Posterior cingulate gyrus (tissue), 11 donors: ENCODE data around the gene ARHGAP22.
A peak's percentile ranks its signal among the peaks of the same experiment; 100 is the strongest.

ENCODE experiments used
- DNase-seq, 10 donors: peaks; one replicate each; pipeline versions ENCODE4 v3.0.0 to v3.0.0-alpha.2; 2020 to 2021; ENCODE audit warnings: mixed read lengths in 3 of 10
- intact Hi-C: fragments of 100-400 bp; cut with DNase I; formaldehyde crosslinking; loops from one replicate; pipeline ENCODE4 v1.15.1; 2023

Gene ARHGAP22

DNA sequence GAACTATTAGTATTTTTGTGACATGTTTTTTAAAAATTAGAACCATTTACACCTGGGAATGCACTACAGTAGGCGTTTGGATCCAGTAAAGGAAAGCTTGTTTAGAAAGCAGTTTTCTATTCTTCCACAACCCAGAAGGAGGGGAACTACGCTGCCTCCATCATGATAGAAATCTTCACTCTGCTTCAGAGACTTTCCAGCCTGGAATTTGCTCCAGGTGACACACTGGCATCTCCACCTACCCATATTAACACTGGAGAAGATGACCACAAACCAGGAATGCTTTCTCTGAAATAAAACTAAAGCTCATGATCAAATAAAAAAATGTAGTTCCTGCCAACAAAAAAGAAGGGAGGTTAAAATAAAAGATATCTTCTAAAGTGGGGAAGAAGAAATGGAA lies 66.3 kb downstream of the ARHGAP22 start:
- DNase-seq: no peak
- intact Hi-C loops: no loop called here

GRCh38 chr10:48536916-48537890 lies 67.7 kb downstream of the ARHGAP22 start:
- intact Hi-C loops: no loop called here
- DNase-seq: no peak

GRCh38 chr10:48536156-48536500 lies 68.7 kb downstream of the ARHGAP22 start:
- DNase-seq: no peak
- intact Hi-C loops: no loop called here

- intact Hi-C loops: no loop called here
- DNase-seq: no peak
Measured at GRCh38 chr10:48535416-48536155, 69.3 kb downstream of the ARHGAP22 start.

DNA sequence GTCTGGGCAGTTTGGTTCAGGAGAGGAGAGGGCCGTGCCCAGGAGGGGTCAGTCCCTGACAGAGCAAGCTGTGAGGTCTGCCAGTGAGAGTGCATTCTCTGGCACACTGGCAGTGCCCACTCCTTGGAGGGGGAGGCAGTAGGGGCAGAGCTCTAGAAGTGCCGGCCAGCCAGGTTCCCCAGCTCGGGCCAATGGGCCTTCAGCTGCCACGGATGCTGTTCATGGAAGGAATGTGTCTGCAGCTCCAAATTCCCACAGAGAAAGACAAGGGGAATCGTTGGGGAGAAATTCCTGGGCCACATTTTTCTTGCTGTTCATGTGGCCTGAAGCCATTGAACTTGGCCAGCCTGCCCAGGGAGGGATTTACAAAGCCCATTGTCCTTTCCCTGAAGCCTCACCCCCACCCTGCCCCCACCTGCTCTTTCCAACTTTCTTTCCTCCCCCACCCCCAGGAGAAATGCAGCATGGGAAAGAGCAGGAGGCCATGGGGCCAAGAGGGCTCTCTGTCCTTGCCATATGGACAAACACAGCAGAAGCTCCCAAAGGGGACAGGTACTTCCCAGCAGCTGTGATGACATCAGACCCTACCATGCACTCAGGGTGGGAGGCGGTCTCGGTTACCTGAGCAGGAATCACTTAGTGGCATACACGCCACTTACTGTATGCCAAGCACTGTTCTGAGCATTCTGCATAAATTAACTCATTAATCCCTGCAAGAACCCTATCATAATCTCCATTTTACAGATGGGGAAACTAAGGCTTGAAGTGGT lies 70.7 kb downstream of the ARHGAP22 start:
- peak in 1 of 10 donors; percentile 82 for DNase-seq
- intact Hi-C loops: no loop called here

DNA sequence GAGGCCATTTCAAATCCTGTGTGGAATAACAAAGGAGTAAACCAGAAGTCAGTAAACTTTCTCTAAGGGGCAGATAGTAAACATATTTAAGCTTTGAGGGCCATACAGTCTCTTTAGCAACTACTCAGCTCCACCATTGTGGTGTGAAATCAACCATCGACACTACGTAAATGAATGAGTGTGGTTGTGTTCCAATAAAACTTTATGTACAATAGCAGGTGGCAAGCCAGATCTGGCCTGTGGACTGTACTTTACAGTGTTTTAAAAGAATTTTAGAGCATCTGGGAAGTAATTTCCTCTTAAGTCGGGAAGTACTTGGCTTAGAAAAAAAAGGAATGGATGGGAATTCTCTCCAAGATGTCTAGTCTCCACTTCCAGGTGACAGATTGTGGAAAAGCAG lies 71.3 kb downstream of the ARHGAP22 start:
- no peak for DNase-seq
- intact Hi-C loops: no loop called here

GRCh38 chr10:48531486-48531885 lies 73.4 kb downstream of the ARHGAP22 start:
- intact Hi-C loops: no loop called here

GRCh38 chr10:48529331-48529730 lies 75.5 kb downstream of the ARHGAP22 start:
- intact Hi-C loops: no loop called here

More at GRCh38 chr10:48531486-48531885, 73.4 kb downstream of the ARHGAP22 start:
- DNase-seq: no peak

DNA sequence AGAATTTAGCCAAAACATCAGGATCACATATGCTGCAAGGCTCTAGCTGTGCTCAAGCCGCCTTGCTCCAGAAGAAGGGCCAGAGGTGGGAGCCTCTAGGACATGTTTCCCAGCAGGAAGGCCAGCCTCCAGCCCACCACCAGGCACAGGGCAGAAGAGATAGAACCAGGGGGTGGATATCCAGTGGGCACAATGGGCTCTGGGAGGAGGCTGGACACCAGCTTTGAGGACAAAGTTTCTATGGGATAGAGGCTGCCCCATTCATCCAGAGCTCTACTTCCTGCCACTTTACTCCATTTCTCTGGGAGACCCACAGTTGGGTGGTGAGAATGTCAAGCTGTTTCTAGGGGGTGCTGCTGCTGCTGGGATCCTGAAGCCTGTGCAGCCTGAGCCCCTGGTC lies 77.1 kb downstream of the ARHGAP22 start:
- DNase-seq: peak in 1 of 10 donors; percentile 55
- intact Hi-C loops: loop anchor here (1.0 kb wide), 1 partner anchor 13 kb away; no protein-coding TSS in a partner anchor

More at GRCh38 chr10:48529331-48529730, 75.5 kb downstream of the ARHGAP22 start:
- DNase-seq: no peak

- no peak for DNase-seq
- intact Hi-C loops: loop anchor here (1.0 kb wide), 1 partner anchor 13 kb away; no protein-coding TSS in a partner anchor
Measured at GRCh38 chr10:48526846-48527505, 77.9 kb downstream of the ARHGAP22 start.

DNA sequence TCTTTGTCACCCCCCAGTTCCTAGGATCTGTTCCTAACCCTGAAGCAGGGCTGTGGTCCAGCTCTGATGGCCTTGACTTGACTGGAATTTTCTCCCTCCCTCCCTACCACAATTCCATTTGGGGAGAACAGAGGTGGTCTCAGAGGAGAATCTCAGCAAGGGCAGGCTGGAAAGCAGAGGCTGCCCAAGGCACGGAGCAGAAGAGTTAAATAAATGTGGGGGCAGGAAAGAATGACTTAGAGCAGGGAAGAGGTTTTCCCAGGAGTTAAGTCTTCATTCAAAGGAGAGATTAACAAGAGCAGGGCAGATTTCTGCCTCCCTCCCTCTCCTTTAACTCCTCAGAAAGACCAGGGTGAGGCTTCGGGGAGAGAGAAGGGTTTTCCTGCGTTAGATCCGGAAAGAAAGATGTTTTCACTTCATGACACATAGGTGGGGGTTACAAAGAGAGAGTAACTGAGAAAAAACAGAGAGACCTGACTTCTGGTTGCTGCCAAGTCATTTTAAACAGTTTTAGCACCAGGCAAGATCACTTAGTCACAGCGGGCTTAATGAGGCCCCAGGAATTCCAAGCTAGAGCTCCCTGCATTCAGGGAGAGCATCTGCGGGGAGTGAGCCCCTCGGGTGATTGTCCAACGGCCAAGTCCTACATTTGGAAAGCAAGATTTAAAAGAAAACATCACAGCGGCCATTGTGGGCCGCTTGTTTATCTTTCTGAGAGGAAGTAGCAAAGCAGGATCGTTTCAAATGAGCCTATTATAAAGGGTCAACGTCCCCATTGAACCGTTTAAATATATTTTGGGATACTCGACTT lies 78.7 kb downstream of the ARHGAP22 start:
- intact Hi-C loops: no loop called here
- DNase-seq: peak in 1 of 10 donors; percentile 57

GRCh38 chr10:48525113-48525512 lies 79.8 kb downstream of the ARHGAP22 start:
- peak in 1 of 10 donors; percentile 9 for DNase-seq
- intact Hi-C loops: no loop called here

GRCh38 chr10:48523820-48524758 lies 80.8 kb downstream of the ARHGAP22 start:
- intact Hi-C loops: no loop called here
- DNase-seq: peak in 1 of 10 donors; percentile 82

GRCh38 chr10:48523212-48523819 lies 81.6 kb downstream of the ARHGAP22 start:
- intact Hi-C loops: no loop called here
- DNase-seq: peak in 2 of 10 donors; percentile 47 to 83

DNA sequence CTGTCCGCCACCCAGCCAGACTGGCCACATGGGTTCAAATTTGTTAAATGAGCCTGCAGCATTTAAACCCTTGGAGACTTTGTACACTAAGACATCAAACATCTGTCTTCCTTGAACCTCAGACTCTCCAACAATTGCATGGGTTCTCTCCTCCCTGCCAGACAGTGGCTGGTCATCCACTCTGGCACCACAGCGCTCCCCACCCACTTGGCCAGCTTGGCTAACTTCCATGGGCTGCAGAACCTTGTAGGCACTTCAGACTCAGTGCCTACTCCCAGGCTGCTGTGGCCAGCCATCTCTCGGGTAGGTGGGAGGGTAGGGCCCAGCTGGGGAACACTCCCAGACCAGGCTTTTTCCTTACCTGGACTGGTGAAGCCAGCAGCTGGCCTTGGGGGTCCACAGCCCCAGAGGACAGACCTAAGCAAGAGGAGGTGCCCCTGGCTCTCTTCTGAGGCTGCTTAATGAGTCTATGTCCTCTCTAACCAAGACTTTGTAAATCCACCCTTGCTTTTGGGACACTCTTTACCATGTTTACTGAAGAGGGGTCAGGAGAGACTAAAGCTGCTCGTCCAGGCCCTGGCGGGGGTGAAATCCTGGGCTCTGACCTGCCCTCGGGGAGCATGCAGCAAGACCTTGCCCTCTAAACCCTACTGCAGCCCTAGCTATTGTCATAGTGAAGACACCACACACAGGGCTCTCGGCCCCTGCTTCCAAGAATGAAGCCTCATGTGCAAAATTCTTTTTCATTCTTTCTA lies 82.7 kb downstream of the ARHGAP22 start:
- DNase-seq: no peak
- intact Hi-C loops: no loop called here

DNA sequence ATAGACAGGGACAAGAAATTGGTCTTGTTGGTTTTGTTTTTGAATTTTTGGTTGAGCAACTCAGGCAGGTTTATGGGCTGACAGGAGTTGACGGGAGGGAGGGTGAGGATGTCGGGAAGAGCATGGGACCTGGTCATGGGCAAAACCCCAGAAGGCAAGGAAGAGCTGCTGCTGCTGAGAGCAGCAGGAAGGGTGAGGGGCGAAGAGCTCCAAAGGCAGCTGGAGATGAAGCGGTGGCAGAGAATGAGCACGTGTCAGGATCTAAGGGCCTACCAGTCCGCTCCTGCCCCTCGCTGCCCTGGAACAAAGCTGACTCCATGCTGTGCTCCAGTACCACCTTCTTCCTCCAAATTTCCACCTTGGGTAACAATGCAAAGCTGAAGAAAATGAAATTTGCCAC lies 84.3 kb downstream of the ARHGAP22 start:
- intact Hi-C loops: no loop called here
- DNase-seq: no peak

DNA sequence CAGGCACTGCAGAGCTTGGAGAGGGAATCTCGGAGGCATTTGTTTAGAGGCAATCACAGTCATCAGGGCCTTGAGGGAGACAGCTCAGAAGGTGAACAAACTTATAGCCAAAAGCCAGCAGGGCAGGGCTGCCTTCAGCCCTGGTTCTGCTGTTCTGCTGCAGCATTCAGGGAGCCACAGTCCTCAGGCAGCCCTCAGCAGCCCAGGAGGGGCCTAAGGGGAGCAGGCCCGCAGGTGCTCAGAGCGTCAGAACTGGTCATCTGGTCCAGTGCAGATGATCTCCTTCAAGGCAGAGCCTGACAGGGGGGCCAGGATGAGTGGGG lies 84.7 kb downstream of the ARHGAP22 start:
- intact Hi-C loops: no loop called here
- no peak for DNase-seq
